ENCODE measurements around the gene CHST4. TPM values are rescaled to one million over a fixed set of nuclear protein-coding genes. Genes with fewer than 3 reads are reported as not detected.

The CHST4 gene
- total RNA-seq, 1 experiment from 2014 or later, result not detected

- Histone ChIP-seq H3K4me1 (ENCODE audit: insufficient read depth, low read length) (no peaks in the 10 kb centered on the region), H3K79me2 (ENCODE audit: low read length) (no peaks in the 10 kb centered on the region), H3K4me3 (ENCODE audit: low read length) (no peak overlapping the region), H3K9me3 (ENCODE audit: low read length) (no peaks in the 10 kb centered on the region), H2AFZ (ENCODE audit: low read length) (no peak overlapping the region), H3F3A (ENCODE audit: low read length, unreplicated experiment) (no peaks in the 10 kb centered on the region), H3K4me2 (ENCODE audit: low read length) (no peak overlapping the region), H4K20me1 (ENCODE audit: low read length) (no peaks in the 10 kb centered on the region), H3K27ac (ENCODE audit: low read length) (no peak overlapping the region), H3K9ac (ENCODE audit: low read length) (no peak overlapping the region), H3K9me2 (replicated peaks; ENCODE audit: low read length) (no peaks in the 10 kb centered on the region), H3K36me3 (ENCODE audit: low read depth, low read length) (no peaks in the 10 kb centered on the region), H3K27me3 (ENCODE audit: low read length) (no peaks in the 10 kb centered on the region)
- no TSS peak for BruUV-seq (replicated peaks)
- DNase-seq (peak; percentile 26), ATAC-seq (no peak)
- ChIA-PET POLR2A (ENCODE audit: unreplicated experiment) (no interaction called here), CTCF (no interaction called here)
- intact Hi-C loops (cut with micrococcal nuclease), result loop anchor here (5.0 kb wide), 1 partner anchor 32 kb away; no protein-coding TSS in a partner anchor
- TF ChIP-seq CTCF (conservative IDR thresholded peaks at IDR 0.05; ENCODE audit: low read depth, low read length) (no peak), EZH2 (IDR thresholded peaks at IDR 0.05; ENCODE audit: low read length, unreplicated experiment) (no peak)
Observed at GRCh38 chr16:71504901-71505300, 21.3 kb upstream of the CHST4 start.

- no peaks in the 10 kb centered on the region for H3K36me3 ChIP-seq (ENCODE audit: low read depth, low read length)
- H3K9ac ChIP-seq (ENCODE audit: low read length), result no peak overlapping the region
- no peaks in the 10 kb centered on the region for H3F3A ChIP-seq (ENCODE audit: low read length, unreplicated experiment)
- no peak overlapping the region for H2AFZ ChIP-seq (ENCODE audit: low read length)
- ChIA-PET POLR2A (ENCODE audit: unreplicated experiment) (no interaction called here), CTCF (no interaction called here)
- no peak for DNase-seq
- H3K4me1 ChIP-seq (ENCODE audit: insufficient read depth, low read length), result no peaks in the 10 kb centered on the region
- H3K9me3 ChIP-seq (ENCODE audit: low read length), result no peaks in the 10 kb centered on the region
- H3K27me3 ChIP-seq (ENCODE audit: low read length), result peaks cover 7% of the 10 kb centered on the region; the same call in 1 of the 2 replicates
- no peak for ATAC-seq
- intact Hi-C loops (cut with micrococcal nuclease), result no loop called here
- no peak overlapping the region for H3K27ac ChIP-seq (ENCODE audit: low read length)
- H3K4me3 ChIP-seq (ENCODE audit: low read length), result no peak overlapping the region
- no TSS peak for BruUV-seq (replicated peaks)
- H3K9me2 ChIP-seq (replicated peaks; ENCODE audit: low read length), result no peaks in the 10 kb centered on the region
- no peak for TF ChIP-seq EZH2 (IDR thresholded peaks at IDR 0.05; ENCODE audit: low read length, unreplicated experiment)
- no peak for TF ChIP-seq CTCF (conservative IDR thresholded peaks at IDR 0.05; ENCODE audit: low read depth, low read length)
- TF ChIP-seq EZH2phosphoT487 (IDR thresholded peaks at IDR 0.05; ENCODE audit: borderline replicate concordance, low read length), result no peak
- no peak overlapping the region for H3K4me2 ChIP-seq (ENCODE audit: low read length)
- no peaks in the 10 kb centered on the region for H4K20me1 ChIP-seq (ENCODE audit: low read length)
- no peaks in the 10 kb centered on the region for H3K79me2 ChIP-seq (ENCODE audit: low read length)
Observed at GRCh38 chr16:71507061-71507460, 19.2 kb upstream of the CHST4 start.

- no peak for TF ChIP-seq EZH2 (IDR thresholded peaks at IDR 0.05; ENCODE audit: low read length, unreplicated experiment)
- TF ChIP-seq EZH2phosphoT487 (IDR thresholded peaks at IDR 0.05; ENCODE audit: borderline replicate concordance, low read length), result no peak
- no peak for TF ChIP-seq CTCF (conservative IDR thresholded peaks at IDR 0.05; ENCODE audit: low read depth, low read length)
- Histone ChIP-seq H3K9me3 (ENCODE audit: low read length) (no peaks in the 10 kb centered on the region), H2AFZ (ENCODE audit: low read length) (0 out of 2 replicates have a peak overlapping the region, but pooled peaks have one; percentile 22), H3K4me2 (ENCODE audit: low read length) (no peak overlapping the region), H3K4me1 (ENCODE audit: insufficient read depth, low read length) (no peaks in the 10 kb centered on the region), H3K4me3 (ENCODE audit: low read length) (no peak overlapping the region), H3K9ac (ENCODE audit: low read length) (no peak overlapping the region), H3K27ac (ENCODE audit: low read length) (no peak overlapping the region), H4K20me1 (ENCODE audit: low read length) (no peaks in the 10 kb centered on the region), H3K9me2 (replicated peaks; ENCODE audit: low read length) (no peaks in the 10 kb centered on the region), H3K79me2 (ENCODE audit: low read length) (no peaks in the 10 kb centered on the region), H3F3A (ENCODE audit: low read length, unreplicated experiment) (no peaks in the 10 kb centered on the region), H3K36me3 (ENCODE audit: low read depth, low read length) (no peaks in the 10 kb centered on the region), H3K27me3 (ENCODE audit: low read length) (peaks cover 7% of the 10 kb centered on the region; the same call in 1 of the 2 replicates)
- ATAC-seq, result no peak
- BruUV-seq (replicated peaks), result no TSS peak
- ChIA-PET CTCF (no interaction called here), POLR2A (ENCODE audit: unreplicated experiment) (no interaction called here)
- DNase-seq, result no peak
- intact Hi-C loops (cut with micrococcal nuclease), result no loop called here
Observed at GRCh38 chr16:71513302-71513701, 12.9 kb upstream of the CHST4 start.

All from PC-3 (cell line).